Psoas muscle (tissue), 8 donors: ENCODE data around the gene ISL2. TPM values are rescaled to one million over a fixed set of nuclear protein-coding genes. Genes with fewer than 3 reads are reported as not detected.

Experiments used
- ATAC-seq, 4 donors: fragments of 200-7000 bp; cut with Tn5 transposase; one replicate each; pipeline ENCODE4 v1.9.1; 2020; ENCODE audit warnings: moderate library complexity in 3 of 4, mild to moderate bottlenecking in 2 of 4
- DNase-seq, 2 donors: peaks; one replicate each; pipeline ENCODE4 v3.0.0-alpha.2; 2020
- H3K27ac ChIP-seq: fragments of 200-600 bp; one replicate; pipeline ENCODE4 v1.8.0; 2022
- H3K27me3 ChIP-seq, 3 donors: fragments of 200-600 bp in 1 of 3; one replicate each; pipeline versions ENCODE4 v1.6.1 to v1.8.0; 2013 to 2022; ENCODE audit warnings: low read length in 2 of 3, mild to moderate bottlenecking in 2 of 3, moderate library complexity in 1 of 3; ENCODE audit not compliant: insufficient read depth in 3 of 3
- H3K36me3 ChIP-seq, 2 donors: fragments of 200-600 bp in 1 of 2; one replicate each; pipeline versions ENCODE4 v1.6.1 to v1.8.0; 2013 to 2022; ENCODE audit warnings: low read depth in 1 of 2, mild to moderate bottlenecking in 1 of 2, moderate library complexity in 1 of 2; ENCODE audit not compliant: insufficient read depth in 1 of 2
- H3K4me1 ChIP-seq: fragments of 200-600 bp; one replicate; pipeline ENCODE4 v1.8.0; 2022
- H3K4me3 ChIP-seq: fragments of 200-600 bp; one replicate; pipeline ENCODE4 v1.8.0; 2022; ENCODE audit warnings: mild to moderate bottlenecking
- H3K9me3 ChIP-seq: fragments of 200-600 bp; one replicate; pipeline ENCODE4 v1.8.0; 2022
- WGBS, 3 donors: extraction: QIAGEN DNeasy Blood & Tissue Kit; methylation state at CpG; one replicate each; pipeline versions ENCODE4 v1.1.6 to v1.1.7; 2013; 5-methylcytosine and 5-hydroxymethylcytosine counted together
- intact Hi-C, 2 donors: fragments of 100-400 bp; cut with DNase I; formaldehyde crosslinking; loops; one replicate each; pipeline versions ENCODE4 v1.11.0 to v1.14.2; 2022
- polyA plus RNA-seq, 3 donors: library from polyadenylated mRNA; stranded (reverse); fragments of 200-250 nt; gene quantifications; one replicate each; pipeline ENCODE4 v1.2.3, GENCODE V29; 2013
- total RNA-seq, 4 donors: library from RNA; stranded (reverse); fragmentation: NEBNext Ultra II Directional in 2 of 4; extraction: Animal tissue kit (Norgen Biotek cat#: 25700) in 2 of 4; gene quantifications; one replicate each; pipeline versions ENCODE4 v1.2.1 to v1.2.4, GENCODE V29; 2021 to 2023
- TF ChIP-seq, protein P1 (sequence below): fragments of 200-600 bp; IDR thresholded peaks from one replicate; pipeline ENCODE4 v1.8.0; 2022; ENCODE audit warnings: antibody characterized with exemption
- donor health status: healthy with polysubstance abuse.
- donor health status: DM: no; HTN: no; CAD: no; lungs with moderate emphysema.
- donor health status: Bipolar disorder and iron deficiency.
- donor health status: healthy.
- donor health status: DM: yes; HTN: yes; CAD: no.
- donor health status: DM: no; HTN: no; CAD: no.
- donor health status: DM: no; HTN: no; CAD: no.
- donor health status: DM: yes; HTN: yes; CAD: no.

The ISL2 gene
- total and polyA plus RNA-seq, 7 donors, result not detected

GRCh38 chr15:76298986-76299385 lies 37.6 kb upstream of the ISL2 start:
- intact Hi-C loops, result no loop called here
- peaks cover 16% of the 10 kb centered on the region for H3K4me1 ChIP-seq
- WGBS, 3 donors, result 87 to 91% (median 87%) methylated on average over 3 of the region's 3 CpGs

GRCh38 chr15:76299786-76300185 lies 36.8 kb upstream of the ISL2 start:
- intact Hi-C loops, result loop anchor here in 1 of 2 donors (10.0 kb wide), 1 partner anchor 65 kb away; no protein-coding TSS in a partner anchor
- DNase-seq, result no peak
- Histone ChIP-seq H3K4me3 (no peak overlapping the region), H3K4me1 (peaks cover 10% of the 10 kb centered on the region), H3K9me3 (no peaks in the 10 kb centered on the region), H3K27ac (no peak overlapping the region), H3K36me3 (no peaks in the 10 kb centered on the region), H3K27me3 (no peaks in the 10 kb centered on the region)
- TF ChIP-seq, protein P1, sequence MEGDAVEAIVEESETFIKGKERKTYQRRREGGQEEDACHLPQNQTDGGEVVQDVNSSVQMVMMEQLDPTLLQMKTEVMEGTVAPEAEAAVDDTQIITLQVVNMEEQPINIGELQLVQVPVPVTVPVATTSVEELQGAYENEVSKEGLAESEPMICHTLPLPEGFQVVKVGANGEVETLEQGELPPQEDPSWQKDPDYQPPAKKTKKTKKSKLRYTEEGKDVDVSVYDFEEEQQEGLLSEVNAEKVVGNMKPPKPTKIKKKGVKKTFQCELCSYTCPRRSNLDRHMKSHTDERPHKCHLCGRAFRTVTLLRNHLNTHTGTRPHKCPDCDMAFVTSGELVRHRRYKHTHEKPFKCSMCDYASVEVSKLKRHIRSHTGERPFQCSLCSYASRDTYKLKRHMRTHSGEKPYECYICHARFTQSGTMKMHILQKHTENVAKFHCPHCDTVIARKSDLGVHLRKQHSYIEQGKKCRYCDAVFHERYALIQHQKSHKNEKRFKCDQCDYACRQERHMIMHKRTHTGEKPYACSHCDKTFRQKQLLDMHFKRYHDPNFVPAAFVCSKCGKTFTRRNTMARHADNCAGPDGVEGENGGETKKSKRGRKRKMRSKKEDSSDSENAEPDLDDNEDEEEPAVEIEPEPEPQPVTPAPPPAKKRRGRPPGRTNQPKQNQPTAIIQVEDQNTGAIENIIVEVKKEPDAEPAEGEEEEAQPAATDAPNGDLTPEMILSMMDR, result no peak
- ATAC-seq, result no peak
- WGBS, 3 donors, result 46 to 72% (median 47%) methylated on average over 1 of the region's 1 CpG

More at GRCh38 chr15:76298986-76299385, 37.6 kb upstream of the ISL2 start:
- no peak for DNase-seq
- TF ChIP-seq, protein P1, result no peak
- H3K4me3 ChIP-seq, result no peak overlapping the region
- H3K36me3 ChIP-seq, result no peaks in the 10 kb centered on the region
- H3K27me3 ChIP-seq, result no peaks in the 10 kb centered on the region
- no peak overlapping the region for H3K27ac ChIP-seq
- no peaks in the 10 kb centered on the region for H3K9me3 ChIP-seq
- ATAC-seq, result no peak

DNA sequence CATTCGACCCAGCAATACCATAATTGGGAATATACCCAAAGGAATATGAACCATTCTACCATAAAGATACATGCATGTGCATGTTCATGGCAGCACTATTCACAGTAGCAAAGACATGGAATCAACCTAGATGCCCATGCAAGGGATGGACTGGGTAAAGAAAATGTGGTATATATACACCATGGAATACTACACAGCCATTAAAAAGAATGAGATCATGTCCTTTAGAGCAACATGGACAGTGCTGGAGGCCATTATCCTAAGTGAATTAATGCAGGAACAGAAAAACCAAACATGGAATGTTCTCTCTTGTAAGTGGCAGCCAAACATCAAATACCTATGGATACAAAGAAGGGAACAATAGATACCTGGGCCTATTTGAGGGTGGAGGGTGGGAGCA lies 32.7 kb upstream of the ISL2 start:
- H3K27ac ChIP-seq, result no peak overlapping the region
- WGBS, 3 donors, result 81 to 86% (median 86%) methylated on average over 1 of the region's 1 CpG
- H3K9me3 ChIP-seq, result no peaks in the 10 kb centered on the region
- peaks cover 16% of the 10 kb centered on the region for H3K4me1 ChIP-seq
- H3K27me3 ChIP-seq, result no peaks in the 10 kb centered on the region
- ATAC-seq (no peak), DNase-seq (no peak)
- H3K36me3 ChIP-seq, result no peaks in the 10 kb centered on the region
- no peak overlapping the region for H3K4me3 ChIP-seq
- intact Hi-C loops, result loop anchor here in 1 of 2 donors (10.0 kb wide), 1 partner anchor 69 kb away; no protein-coding TSS in a partner anchor
- TF ChIP-seq, protein P1, result no peak

- no peaks in the 10 kb centered on the region for H3K9me3 ChIP-seq
- H3K4me1 ChIP-seq, result peaks cover 12% of the 10 kb centered on the region
- peak overlapping the region; percentile 92 for H3K27ac ChIP-seq
- 75 to 78% (median 77%) methylated on average over 13 of the region's 13 CpGs for WGBS, 3 donors
- TF ChIP-seq, protein P1, result no peak
- DNase-seq (no peak), ATAC-seq (no peak)
- no peaks in the 10 kb centered on the region for H3K36me3 ChIP-seq
- intact Hi-C loops, result loop anchor here (5.0 to 10.0 kb wide), 2 partner anchors 75 to 112 kb away; no protein-coding TSS in a partner anchor
- H3K4me3 ChIP-seq, result peak overlapping the region; percentile 88
- no peaks in the 10 kb centered on the region for H3K27me3 ChIP-seq
These were observed 26.8 kb upstream of the ISL2 start for GRCh38 chr15:76309601-76310330.
